Stimulated activated naive CD8-positive, alpha-beta T cell treated with anti-CD3 and anti-CD28 coated beads, Interleukin-15, Interleukin-2, amounts not matched to agents 100 ng/mL and 50 ng/mL, for 24 hours (primary cell): Measurements from ENCODE around the gene EPHX1.
"Not testable (repeated sequence)": the region's sequence is repeated elsewhere in the genome, so short reads cannot be mapped to it uniquely, and the experiment has no call there.

Experiments
- H3K27ac Mint-ChIP-seq: one replicate; pipeline ENCODE4 v1.8.0; 2021; ENCODE audit warnings: mild to moderate bottlenecking, mixed read lengths
- H3K27me3 Mint-ChIP-seq: one replicate; pipeline ENCODE4 v1.8.0; 2021; ENCODE audit warnings: mixed read lengths
- H3K36me3 Mint-ChIP-seq: one replicate; pipeline ENCODE4 v1.8.0; 2021; ENCODE audit warnings: low read depth, mixed read lengths
- H3K4me1 Mint-ChIP-seq: one replicate; pipeline ENCODE4 v1.8.0; 2021; ENCODE audit warnings: low read depth, mixed read lengths
- H3K4me3 Mint-ChIP-seq: one replicate; pipeline ENCODE4 v1.8.0; 2021; ENCODE audit warnings: mild to moderate bottlenecking, mixed read lengths
- H3K9me3 Mint-ChIP-seq: one replicate; pipeline ENCODE4 v1.8.0; 2021; ENCODE audit warnings: mixed read lengths

The EPHX1 gene

GRCh38 chr1:225819346-225820192 lies 9.6 kb downstream of the EPHX1 start:
- H3K36me3 Mint-ChIP-seq: no peaks in the 10 kb centered on the region
- no peak overlapping the region for H3K4me3 Mint-ChIP-seq
- H3K27me3 Mint-ChIP-seq: no peaks in the 10 kb centered on the region
- no peak overlapping the region for H3K27ac Mint-ChIP-seq
- H3K9me3 Mint-ChIP-seq: no peaks in the 10 kb centered on the region
- peaks cover 7% of the 10 kb centered on the region for H3K4me1 Mint-ChIP-seq

GRCh38 chr1:225820522-225821120 lies 10.7 kb downstream of the EPHX1 start:
- no peaks in the 10 kb centered on the region for H3K27me3 Mint-ChIP-seq
- H3K4me3 Mint-ChIP-seq: no peak overlapping the region
- H3K9me3 Mint-ChIP-seq: no peaks in the 10 kb centered on the region
- H3K27ac Mint-ChIP-seq: no peak overlapping the region
- no peaks in the 10 kb centered on the region for H3K36me3 Mint-ChIP-seq
- H3K4me1 Mint-ChIP-seq: peaks cover 7% of the 10 kb centered on the region

DNA sequence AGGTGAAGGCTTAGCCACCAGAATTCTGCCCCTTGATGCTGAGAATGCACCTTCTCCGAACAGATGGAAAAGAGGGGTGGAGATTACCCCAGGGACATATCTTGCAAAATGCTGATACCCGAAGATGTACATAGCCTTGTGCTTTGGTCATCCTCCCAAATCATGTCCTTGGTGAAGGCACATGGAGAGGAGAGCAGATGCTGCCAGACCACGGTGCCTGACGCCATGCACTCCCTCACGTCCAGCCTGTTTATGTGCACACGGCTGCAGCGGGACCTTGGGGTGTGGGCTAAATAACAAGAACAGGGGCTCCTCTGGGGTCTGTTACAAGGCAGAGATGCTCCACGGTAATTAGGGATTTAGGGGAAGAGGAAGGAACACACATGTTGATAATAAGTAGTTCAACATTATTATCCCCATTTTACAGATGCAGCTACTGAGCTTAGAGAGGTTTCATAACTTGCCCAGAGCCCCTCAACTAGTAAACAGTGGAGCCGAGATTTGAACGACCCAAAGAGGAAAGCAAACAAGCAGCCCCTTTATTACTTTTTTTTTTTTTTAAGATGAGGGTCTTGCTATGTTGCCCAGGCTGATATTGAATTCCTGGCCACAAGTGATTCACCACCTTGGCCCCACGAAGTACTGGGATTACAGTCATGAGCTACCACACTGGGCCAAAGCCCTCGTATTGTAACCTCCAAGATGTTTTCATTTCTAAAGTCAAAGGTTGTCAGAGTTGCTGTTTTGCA lies 12.9 kb downstream of the EPHX1 start:
- Mint-ChIP-seq H3K4me3 (no peak overlapping the region), H3K9me3 (no peaks in the 10 kb centered on the region), H3K36me3 (no peaks in the 10 kb centered on the region), H3K27me3 (no peaks in the 10 kb centered on the region), H3K27ac (no peak overlapping the region), H3K4me1 (peaks cover 4% of the 10 kb centered on the region)

DNA sequence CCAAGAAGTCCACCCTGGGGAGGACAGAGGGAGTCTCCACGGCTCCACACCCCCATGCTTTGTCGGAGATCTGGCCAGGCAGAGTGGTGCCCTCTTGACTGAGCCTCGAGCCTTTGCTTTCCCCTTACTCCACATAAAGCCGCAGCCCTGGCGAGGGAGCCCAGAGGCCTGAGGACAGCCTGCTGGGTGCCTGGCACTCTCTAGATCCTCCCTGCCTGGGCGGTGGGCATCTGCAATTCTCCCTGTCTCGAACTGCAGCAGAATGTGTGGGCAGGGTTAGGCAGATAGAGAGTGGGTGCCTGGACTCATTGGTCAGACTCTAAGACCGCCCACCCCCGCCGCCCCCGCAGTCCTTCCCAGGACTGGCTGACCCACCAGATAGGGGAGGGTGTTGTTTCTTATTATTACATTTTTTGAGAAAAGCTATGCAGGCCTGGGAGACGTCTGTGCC lies 13.9 kb downstream of the EPHX1 start:
- H3K4me3 Mint-ChIP-seq: no peak overlapping the region
- H3K27me3 Mint-ChIP-seq: no peaks in the 10 kb centered on the region
- no peaks in the 10 kb centered on the region for H3K9me3 Mint-ChIP-seq
- H3K36me3 Mint-ChIP-seq: no peaks in the 10 kb centered on the region
- H3K4me1 Mint-ChIP-seq: no peaks in the 10 kb centered on the region
- H3K27ac Mint-ChIP-seq: no peak overlapping the region

GRCh38 chr1:225824533-225824941 lies 14.6 kb downstream of the EPHX1 start:
- no peaks in the 10 kb centered on the region for H3K9me3 Mint-ChIP-seq
- no peaks in the 10 kb centered on the region for H3K36me3 Mint-ChIP-seq
- no peaks in the 10 kb centered on the region for H3K4me1 Mint-ChIP-seq
- no peaks in the 10 kb centered on the region for H3K27me3 Mint-ChIP-seq
- no peak overlapping the region for H3K4me3 Mint-ChIP-seq
- H3K27ac Mint-ChIP-seq: no peak overlapping the region

- Mint-ChIP-seq H3K27ac (no peak overlapping the region), H3K36me3 (no peaks in the 10 kb centered on the region), H3K4me1 (no peaks in the 10 kb centered on the region), H3K9me3 (no peaks in the 10 kb centered on the region), H3K4me3 (no peak overlapping the region), H3K27me3 (no peaks in the 10 kb centered on the region)
Observed at GRCh38 chr1:225825078-225825477, 15.2 kb downstream of the EPHX1 start.

DNA sequence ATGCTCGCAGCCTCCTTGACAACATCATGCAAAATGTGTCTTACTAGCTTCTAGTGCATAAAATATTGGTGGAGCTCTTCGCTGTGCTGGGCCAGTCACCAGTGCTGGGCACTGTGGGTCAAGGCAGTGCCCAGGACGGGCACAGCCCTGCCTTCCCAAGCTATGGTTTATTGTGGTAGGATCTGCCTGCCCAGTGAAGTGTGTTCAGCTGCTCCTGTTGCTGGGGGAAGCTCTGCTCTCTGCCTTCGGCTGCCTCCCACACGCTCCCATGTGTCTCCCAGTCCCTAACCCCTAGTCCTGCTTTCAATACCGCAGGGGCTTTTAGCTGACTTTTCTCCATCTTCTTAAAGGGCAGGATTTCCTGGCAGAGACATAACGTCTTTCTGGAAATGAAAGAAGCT lies 15.7 kb downstream of the EPHX1 start:
- Mint-ChIP-seq H3K36me3 (no peaks in the 10 kb centered on the region), H3K9me3 (no peaks in the 10 kb centered on the region), H3K4me1 (no peaks in the 10 kb centered on the region)

GRCh38 chr1:225827076-225827475 lies 17.2 kb downstream of the EPHX1 start:
- no peaks in the 10 kb centered on the region for H3K27me3 Mint-ChIP-seq
- H3K4me3 Mint-ChIP-seq: no peak overlapping the region
- H3K27ac Mint-ChIP-seq: no peak overlapping the region
- H3K4me1 Mint-ChIP-seq: no peaks in the 10 kb centered on the region
- H3K36me3 Mint-ChIP-seq: no peaks in the 10 kb centered on the region
- no peaks in the 10 kb centered on the region for H3K9me3 Mint-ChIP-seq

More for the DNA sequence above, 15.7 kb downstream of the EPHX1 start:
- Mint-ChIP-seq H3K27ac (no peak overlapping the region), H3K27me3 (no peaks in the 10 kb centered on the region), H3K4me3 (no peak overlapping the region)

- Mint-ChIP-seq H3K27me3 (no peaks in the 10 kb centered on the region), H3K27ac (no peak overlapping the region), H3K9me3 (no peaks in the 10 kb centered on the region), H3K4me1 (no peaks in the 10 kb centered on the region), H3K4me3 (no peak overlapping the region), H3K36me3 (no peaks in the 10 kb centered on the region)
Observed at GRCh38 chr1:225828706-225829345, 18.9 kb downstream of the EPHX1 start.

DNA sequence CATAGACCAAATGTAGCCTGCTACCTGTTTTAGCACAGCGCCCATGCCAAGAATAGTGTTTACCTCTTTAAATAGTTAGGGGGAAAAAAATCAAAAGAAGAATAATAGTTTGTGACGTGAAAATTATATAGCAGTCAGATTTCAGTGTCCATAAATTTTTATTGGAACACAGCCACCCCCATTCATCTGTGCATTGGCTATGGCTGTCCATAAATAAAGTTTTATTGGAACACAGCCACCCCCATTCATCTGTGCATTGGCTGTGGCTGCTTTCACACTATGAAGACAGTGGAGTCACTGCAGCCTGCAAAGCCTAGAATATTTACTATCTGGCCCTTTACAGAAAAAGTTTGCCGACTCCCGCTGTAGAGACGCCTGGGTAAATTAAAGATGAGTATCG lies 20.9 kb downstream of the EPHX1 start:
- Mint-ChIP-seq H3K4me3 (no peak overlapping the region), H3K9me3 (no peaks in the 10 kb centered on the region), H3K36me3 (no peaks in the 10 kb centered on the region), H3K4me1 (no peaks in the 10 kb centered on the region), H3K27me3 (no peaks in the 10 kb centered on the region), H3K27ac (no peak overlapping the region)

- no peak overlapping the region for H3K4me3 Mint-ChIP-seq
- H3K27ac Mint-ChIP-seq: no peak overlapping the region
- no peaks in the 10 kb centered on the region for H3K4me1 Mint-ChIP-seq
- no peaks in the 10 kb centered on the region for H3K36me3 Mint-ChIP-seq
- no peaks in the 10 kb centered on the region for H3K27me3 Mint-ChIP-seq
- no peaks in the 10 kb centered on the region for H3K9me3 Mint-ChIP-seq
Observed at GRCh38 chr1:225834417-225835329, 24.7 kb downstream of the EPHX1 start.

- H3K27ac Mint-ChIP-seq: no peak overlapping the region
- no peaks in the 10 kb centered on the region for H3K36me3 Mint-ChIP-seq
- H3K9me3 Mint-ChIP-seq: no peaks in the 10 kb centered on the region
- H3K4me3 Mint-ChIP-seq: no peak overlapping the region
- H3K4me1 Mint-ChIP-seq: no peaks in the 10 kb centered on the region
- H3K27me3 Mint-ChIP-seq: no peaks in the 10 kb centered on the region
Observed at GRCh38 chr1:225835856-225836255, 25.9 kb downstream of the EPHX1 start.

DNA sequence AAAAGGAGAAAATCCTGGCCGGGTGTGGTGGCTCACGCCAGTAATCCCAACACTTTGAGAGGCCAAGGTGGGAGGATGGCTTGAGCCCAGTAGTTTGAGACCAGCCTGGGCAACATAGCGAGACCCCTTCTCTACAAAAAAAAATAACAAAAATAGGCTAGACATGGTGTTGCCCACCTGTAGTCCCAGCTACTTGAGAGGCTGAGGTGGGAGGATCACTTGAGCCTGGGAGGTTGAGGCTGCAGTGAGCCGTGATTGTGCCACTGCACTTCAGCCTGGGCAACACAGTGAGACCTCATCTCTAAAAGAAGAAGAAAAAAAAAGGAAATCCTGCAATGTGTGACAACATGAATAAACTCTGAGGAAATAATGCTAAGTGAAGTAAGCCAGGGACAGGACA lies 26.4 kb downstream of the EPHX1 start:
- not testable (repeated sequence) for H3K27me3 Mint-ChIP-seq, H3K9me3 Mint-ChIP-seq, H3K4me3 Mint-ChIP-seq, H3K4me1 Mint-ChIP-seq, H3K36me3 Mint-ChIP-seq, H3K27ac Mint-ChIP-seq

- H3K9me3 Mint-ChIP-seq: no peaks in the 10 kb centered on the region
- H3K27me3 Mint-ChIP-seq: no peaks in the 10 kb centered on the region
- H3K4me1 Mint-ChIP-seq: peaks cover 3% of the 10 kb centered on the region
- no peaks in the 10 kb centered on the region for H3K36me3 Mint-ChIP-seq
- H3K27ac Mint-ChIP-seq: no peak overlapping the region
- no peak overlapping the region for H3K4me3 Mint-ChIP-seq
Observed at GRCh38 chr1:225838793-225839192, 28.9 kb downstream of the EPHX1 start.
